HCT116 (cell line): ENCODE measurements around the gene KAT6B. TPM values are rescaled to one million over a fixed set of nuclear protein-coding genes. Genes with fewer than 3 reads are reported as not detected.

Experiments
- ATAC-seq: fragments of 200-7000 bp; cut with Tn5 transposase; 2 replicates; pipeline ENCODE4 v1.9.1; 2020; ENCODE audit warnings: mild to moderate bottlenecking, moderate library complexity
- Bru-seq: library from RNA; stranded (reverse); fragments of 400-500 nt; gene quantifications from one replicate; lab custom pipeline; 2021; lab: Mats Ljungman, UMichigan
- BruChase-seq, 2 experiments: library from RNA; stranded (reverse); fragments of 400-500 nt; gene quantifications; one replicate each; lab custom pipeline; 2021; lab: Mats Ljungman, UMichigan
- BruUV-seq: library from RNA; stranded (reverse); fragments of 400-500 nt; replicated peaks from 2 replicates; lab custom pipeline; 2021; lab: Mats Ljungman, UMichigan
- CTCF ChIA-PET: fragments of 300-600 bp; sonication (Branson Sonifier 250); formaldehyde crosslinking; loops from one replicate; lab custom pipeline; 2021; ENCODE audit warnings: antibody characterized with exemption; lab: Charles Lee
- POLR2A ChIA-PET: fragments of 300-600, 350-600 bp; sonication (Branson Sonifier 250); formaldehyde crosslinking; loops from one replicate; lab custom pipeline; 2021; ENCODE audit warnings: antibody characterized with exemption; lab: Charles Lee
- RAD21 ChIA-PET, 2 experiments: fragments of 300-600 bp; sonication (Branson Sonifier 250); formaldehyde crosslinking; loops; one replicate each; lab custom pipeline; 2023; ENCODE audit warnings: low total read pairs in 2 of 2; ENCODE audit not compliant: uncharacterized antibody in 2 of 2, unreplicated experiment in 2 of 2, low non-redundant PET in 1 of 2; lab: Charles Lee
- DNase-seq: peaks from one replicate; pipeline ENCODE4 v3.0.0-alpha.2; 2010; ENCODE audit warnings: low read depth, low spot score
- H2AFZ ChIP-seq: fragments of 200-600 bp; shearing (Covaris generic), sonication (generic); 2 replicates; pipeline ENCODE4 v1.6.1; 2017; ENCODE audit warnings: low read depth, mixed run types, mixed read lengths, antibody characterized with exemption, low read length; ENCODE audit not compliant: poor library complexity, severe bottlenecking
- H3K27ac ChIP-seq: 2 replicates; pipeline ENCODE4 v1.5.1; 2012; ENCODE audit warnings: low read depth, low read length
- H3K27me3 ChIP-seq: fragments of 200-600 bp; sonication (generic); 2 replicates; pipeline ENCODE4 v1.6.1; 2016; ENCODE audit warnings: mixed run types, low read length, mixed read lengths; ENCODE audit not compliant: insufficient read depth
- H3K36me3 ChIP-seq, 2 experiments: fragments of 200-500 bp in 1 of 2; fragments of 200-600 bp in 1 of 2; sonication (Bioruptor generic) in 1 of 2; sonication (generic) in 1 of 2; 2 replicates each; pipeline versions ENCODE4 v1.5.1 to v1.6.1; 2014 to 2016; ENCODE audit warnings: low read length in 2 of 2, inconsistent platforms in 1 of 2, mixed read lengths in 1 of 2, mixed run types in 1 of 2; ENCODE audit not compliant: insufficient read depth in 2 of 2, control insufficient read depth in 1 of 2
- H3K4me1 ChIP-seq, 2 experiments: fragments of 200-600 bp in 1 of 2; sonication (generic) in 1 of 2; 2 replicates each; pipeline versions ENCODE4 v1.5.1 to v1.6.1; 2012 to 2017; ENCODE audit warnings: low read length in 2 of 2, inconsistent platforms in 1 of 2, mild to moderate bottlenecking in 1 of 2, mixed read lengths in 1 of 2, mixed run types in 1 of 2, moderate library complexity in 1 of 2; ENCODE audit not compliant: insufficient read depth in 2 of 2, control insufficient read depth in 1 of 2
- H3K4me2 ChIP-seq: fragments of 200-600 bp; sonication (generic); 2 replicates; pipeline ENCODE4 v1.6.1; 2017; ENCODE audit warnings: mixed run types, low read length, mixed read lengths
- H3K4me3 ChIP-seq, 2 experiments: fragments of 200-600 bp in 1 of 2; sonication (generic) in 1 of 2; replicated peaks in 1 of 2; 2 replicates each; pipeline ENCODE4 v1.5.1; 2011 to 2016; ENCODE audit warnings: low read length in 2 of 2, control low read depth in 1 of 2, low read depth in 1 of 2, mild to moderate bottlenecking in 1 of 2, mixed read lengths in 1 of 2, mixed run types in 1 of 2
- H3K79me2 ChIP-seq: fragments of 200-600 bp; sonication (generic); 2 replicates; pipeline ENCODE4 v1.6.1; 2017; ENCODE audit warnings: mild to moderate bottlenecking, mixed run types, low read length, moderate library complexity, mixed read lengths; ENCODE audit not compliant: insufficient read depth
- H3K9ac ChIP-seq: fragments of 200-600 bp; sonication (generic); 2 replicates; pipeline ENCODE4 v1.6.1; 2016; ENCODE audit warnings: low read length, mixed read lengths
- H3K9me2 ChIP-seq: fragments of 200-600 bp; sonication (generic), shearing (Covaris generic); 2 replicates; pipeline ENCODE4 v1.6.1; 2017; ENCODE audit warnings: mixed run types, mild to moderate bottlenecking, moderate library complexity; ENCODE audit not compliant: insufficient read depth
- H3K9me3 ChIP-seq, 2 experiments: fragments of 200-500 bp in 1 of 2; fragments of 200-600 bp in 1 of 2; sonication (Bioruptor generic) in 1 of 2; sonication (generic) in 1 of 2; 2 replicates each; pipeline ENCODE4 v1.6.1; 2014 to 2017; ENCODE audit warnings: low read length in 2 of 2, mixed read lengths in 2 of 2, inconsistent platforms in 1 of 2, low read depth in 1 of 2, mild to moderate bottlenecking in 1 of 2, mixed run types in 1 of 2, moderate library complexity in 1 of 2; ENCODE audit not compliant: control insufficient read depth in 1 of 2, insufficient read depth in 1 of 2
- H4K20me1 ChIP-seq: fragments of 200-600 bp; sonication (generic), shearing (Covaris generic); 2 replicates; pipeline ENCODE4 v1.6.1; 2017; ENCODE audit warnings: mixed run types, mild to moderate bottlenecking, moderate library complexity; ENCODE audit not compliant: insufficient read depth
- CBX3 ChIP-seq: IDR thresholded peaks from 2 replicates; pipeline ENCODE4 v1.6.1; 2012; ENCODE audit warnings: low read depth
- EGR1 ChIP-seq: IDR thresholded peaks from 2 replicates; pipeline ENCODE4 v1.6.1; 2012; ENCODE audit warnings: low read depth
- EZH2 ChIP-seq: fragments of 200-600 bp; sonication (generic); IDR thresholded peaks from 2 replicates; pipeline ENCODE4 v1.6.1; 2017; ENCODE audit warnings: antibody characterized with exemption, mixed run types
- FOSL1 ChIP-seq: IDR thresholded peaks from 2 replicates; pipeline ENCODE4 v1.6.1; 2012; ENCODE audit warnings: low read depth
- POLR2A ChIP-seq: IDR thresholded peaks from 2 replicates; pipeline ENCODE4 v1.7.0; 2011; ENCODE audit warnings: borderline replicate concordance; ENCODE audit not compliant: insufficient read depth, insufficient read length; ENCODE audit errors: extremely low read depth
- RAD21 ChIP-seq: IDR thresholded peaks from 2 replicates; pipeline ENCODE4 v1.6.1; 2012; ENCODE audit warnings: low read depth, mild to moderate bottlenecking
- SIN3A ChIP-seq: IDR thresholded peaks from 2 replicates; pipeline ENCODE4 v1.6.1; 2012; ENCODE audit warnings: low read depth
- SP1 ChIP-seq: IDR thresholded peaks from 2 replicates; pipeline ENCODE4 v1.6.1; 2012; ENCODE audit warnings: low read depth
- SRF ChIP-seq: IDR thresholded peaks from 2 replicates; pipeline ENCODE4 v1.6.1; 2012; ENCODE audit warnings: low read depth
- YY1 ChIP-seq: IDR thresholded peaks from 2 replicates; pipeline ENCODE4 v1.6.1; 2011; ENCODE audit warnings: low read length, low read depth, moderate library complexity, mild to moderate bottlenecking; ENCODE audit not compliant: insufficient replicate concordance; ENCODE audit errors: extremely low read depth
- ZFX ChIP-seq: fragments of 450-650 bp; IDR thresholded peaks from 2 replicates; pipeline ENCODE4 v1.6.1; 2017
- intact Hi-C: fragments of 100-400 bp; cut with micrococcal nuclease; formaldehyde crosslinking; loops from 2 replicates; pipeline ENCODE4 v1.10.0; 2022
- long read RNA-seq: library from polyadenylated mRNA; unstranded; transcript quantifications from one replicate; pipeline ENCODE4 v2.0.0, GENCODE V29; 2021; ENCODE audit not compliant: unreplicated experiment
- polyA plus RNA-seq: library from polyadenylated mRNA; unstranded; fragments of >200 nt; gene quantifications from 2 replicates; pipeline ENCODE4 v1.2.1, GENCODE V29; 2012; ENCODE audit warnings: missing spikeins
- total RNA-seq: library from RNA; stranded (reverse); gene quantifications from one replicate; pipeline ENCODE4 v1.2.1, GENCODE V29; 2021; ENCODE audit not compliant: unreplicated experiment
- TF ChIP-seq, protein P1 (sequence below): IDR thresholded peaks from 2 replicates; pipeline ENCODE4 v1.6.1; 2012; ENCODE audit warnings: low read depth
- TF ChIP-seq, protein P2 (sequence below), 3 experiments: fragments of 200-600 bp in 1 of 3; sonication (generic) in 1 of 3; IDR thresholded peaks in 2 of 3; conservative IDR thresholded peaks in 1 of 3; 2 replicates each; pipeline ENCODE4 v1.5.1; 2012 to 2017; ENCODE audit warnings: low read depth in 2 of 3, low read length in 2 of 3, antibody characterized with exemption in 1 of 3, borderline replicate concordance in 1 of 3, control low read depth in 1 of 3, mild to moderate bottlenecking in 1 of 3, mixed read lengths in 1 of 3, mixed run types in 1 of 3, moderate library complexity in 1 of 3; ENCODE audit not compliant: insufficient read depth in 1 of 3
- TF ChIP-seq, protein P3 (sequence below): IDR thresholded peaks from 2 replicates; pipeline ENCODE4 v1.6.1; 2012
- TF ChIP-seq, protein P4 (sequence below): IDR thresholded peaks from 2 replicates; pipeline ENCODE4 v1.6.1; 2011; ENCODE audit warnings: mild to moderate bottlenecking, low read length, moderate library complexity; ENCODE audit not compliant: insufficient replicate concordance; ENCODE audit errors: extremely low read depth
- TF ChIP-seq, protein P5 (sequence below): IDR thresholded peaks from 2 replicates; pipeline ENCODE4 v1.6.1; 2012

The KAT6B gene
- total RNA-seq (17.8 TPM), Bru-seq, nascent RNA (percentile 73 among the genes with signal in this experiment), BruChase-seq, experiment 1, labeled RNA remaining after a 6-hour chase (percentile 53 among the genes with signal in this experiment), BruChase-seq, experiment 2, labeled RNA remaining after a 2-hour chase (percentile 61 among the genes with signal in this experiment)
- polyA plus RNA-seq: 7.1 and 7.7 TPM in 2 replicates
- long read RNA-seq, partial matches to known transcripts: 9 of 19 reads
- long read RNA-seq, other reads (novel, unspliced or antisense): 7 of 19 reads

DNA sequence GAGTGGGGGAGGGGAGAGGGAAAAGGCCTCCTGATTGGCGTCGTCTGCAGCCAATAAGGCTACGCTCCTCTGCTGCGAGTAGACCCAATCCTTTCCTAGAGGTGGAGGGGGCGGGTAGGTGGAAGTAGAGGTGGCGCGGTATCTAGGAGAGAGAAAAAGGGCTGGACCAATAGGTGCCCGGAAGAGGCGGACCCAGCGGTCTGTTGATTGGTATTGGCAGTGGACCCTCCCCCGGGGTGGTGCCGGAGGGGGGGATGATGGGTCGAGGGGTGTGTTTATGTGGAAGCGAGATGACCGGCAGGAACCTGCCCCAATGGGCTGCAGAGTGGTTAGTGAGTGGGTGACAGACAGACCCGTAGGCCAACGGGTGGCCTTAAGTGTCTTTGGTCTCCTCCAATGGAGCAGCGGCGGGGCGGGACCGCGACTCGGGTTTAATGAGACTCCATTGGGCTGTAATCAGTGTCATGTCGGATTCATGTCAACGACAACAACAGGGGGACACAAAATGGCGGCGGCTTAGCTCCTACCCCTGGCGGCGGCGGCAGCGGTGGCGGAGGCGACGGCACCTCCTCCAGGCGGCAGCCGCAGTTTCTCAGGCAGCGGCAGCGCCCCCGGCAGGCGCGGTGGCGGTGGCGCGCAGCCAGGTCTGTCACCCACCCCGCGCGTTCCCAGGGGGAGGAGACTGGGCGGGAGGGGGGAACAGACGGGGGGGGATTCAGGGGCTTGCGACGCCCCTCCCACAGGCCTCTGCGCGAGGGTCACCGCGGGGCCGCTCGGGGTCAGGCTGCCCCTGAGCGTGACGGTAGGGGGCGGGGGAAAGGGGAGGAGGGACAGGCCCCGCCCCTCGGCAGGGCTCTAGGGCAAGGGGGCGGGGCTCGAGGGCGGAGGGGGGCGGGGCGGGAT lies at the start of gene KAT6B:
Gene KAT6B, plus strand, starts transcription at position 459 of the 903 bp plus-strand sequence. CDS start 16,258 bp downstream, outside the sequence.
- Histone ChIP-seq H3K9me2 (no peaks in the 10 kb centered on the region), H2AFZ (no peak within 1 kb of the TSS), H4K20me1 (no peaks in the 10 kb centered on the region), H3K27ac (peak within 1 kb of the TSS; percentile 91), H3K27me3 (no peaks in the 10 kb centered on the region), H3K4me3 (peak within 1 kb of the TSS; percentile 84 to 88), H3K79me2 (peaks cover 14% of the 10 kb centered on the region), H3K9ac (peak within 1 kb of the TSS; percentile 79), H3K4me1 (peaks cover 15 to 22% of the 10 kb centered on the region in 2 experiments), H3K4me2 (peak within 1 kb of the TSS; percentile 98), H3K9me3 (no peaks in the 10 kb centered on the region), H3K36me3 (no peaks in the 10 kb centered on the region)
- RAD21 ChIA-PET: interaction anchor here (0.6 to 1.0 kb wide), 5 partner anchors 22 to 585 kb away, joined by 3 to 5 read pairs (median 3); no protein-coding TSS in a partner anchor
- no TSS peak for BruUV-seq
- intact Hi-C loops: no loop called here
- ATAC-seq (peak; percentile 89), DNase-seq (peak; percentile 100)
- CTCF ChIA-PET: interaction anchor here (0.7 to 0.9 kb wide), 2 partner anchors 15 to 409 kb away, joined by 3 read pairs; partner anchors contain the start of gene COMTD1
- POLR2A ChIA-PET: interaction anchor here (0.5 to 0.6 kb wide), 4 partner anchors 26 to 462 kb away, joined by 3 to 5 read pairs (median 3); no protein-coding TSS in a partner anchor
- TF ChIP-seq RAD21: peak; percentile 6; the same call in 1 of the 2 replicates
- TF ChIP-seq POLR2A: no peak
- TF ChIP-seq, protein P1, sequence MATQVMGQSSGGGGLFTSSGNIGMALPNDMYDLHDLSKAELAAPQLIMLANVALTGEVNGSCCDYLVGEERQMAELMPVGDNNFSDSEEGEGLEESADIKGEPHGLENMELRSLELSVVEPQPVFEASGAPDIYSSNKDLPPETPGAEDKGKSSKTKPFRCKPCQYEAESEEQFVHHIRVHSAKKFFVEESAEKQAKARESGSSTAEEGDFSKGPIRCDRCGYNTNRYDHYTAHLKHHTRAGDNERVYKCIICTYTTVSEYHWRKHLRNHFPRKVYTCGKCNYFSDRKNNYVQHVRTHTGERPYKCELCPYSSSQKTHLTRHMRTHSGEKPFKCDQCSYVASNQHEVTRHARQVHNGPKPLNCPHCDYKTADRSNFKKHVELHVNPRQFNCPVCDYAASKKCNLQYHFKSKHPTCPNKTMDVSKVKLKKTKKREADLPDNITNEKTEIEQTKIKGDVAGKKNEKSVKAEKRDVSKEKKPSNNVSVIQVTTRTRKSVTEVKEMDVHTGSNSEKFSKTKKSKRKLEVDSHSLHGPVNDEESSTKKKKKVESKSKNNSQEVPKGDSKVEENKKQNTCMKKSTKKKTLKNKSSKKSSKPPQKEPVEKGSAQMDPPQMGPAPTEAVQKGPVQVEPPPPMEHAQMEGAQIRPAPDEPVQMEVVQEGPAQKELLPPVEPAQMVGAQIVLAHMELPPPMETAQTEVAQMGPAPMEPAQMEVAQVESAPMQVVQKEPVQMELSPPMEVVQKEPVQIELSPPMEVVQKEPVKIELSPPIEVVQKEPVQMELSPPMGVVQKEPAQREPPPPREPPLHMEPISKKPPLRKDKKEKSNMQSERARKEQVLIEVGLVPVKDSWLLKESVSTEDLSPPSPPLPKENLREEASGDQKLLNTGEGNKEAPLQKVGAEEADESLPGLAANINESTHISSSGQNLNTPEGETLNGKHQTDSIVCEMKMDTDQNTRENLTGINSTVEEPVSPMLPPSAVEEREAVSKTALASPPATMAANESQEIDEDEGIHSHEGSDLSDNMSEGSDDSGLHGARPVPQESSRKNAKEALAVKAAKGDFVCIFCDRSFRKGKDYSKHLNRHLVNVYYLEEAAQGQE: no peak
- TF ChIP-seq FOSL1: no peak
- TF ChIP-seq, protein P2, sequence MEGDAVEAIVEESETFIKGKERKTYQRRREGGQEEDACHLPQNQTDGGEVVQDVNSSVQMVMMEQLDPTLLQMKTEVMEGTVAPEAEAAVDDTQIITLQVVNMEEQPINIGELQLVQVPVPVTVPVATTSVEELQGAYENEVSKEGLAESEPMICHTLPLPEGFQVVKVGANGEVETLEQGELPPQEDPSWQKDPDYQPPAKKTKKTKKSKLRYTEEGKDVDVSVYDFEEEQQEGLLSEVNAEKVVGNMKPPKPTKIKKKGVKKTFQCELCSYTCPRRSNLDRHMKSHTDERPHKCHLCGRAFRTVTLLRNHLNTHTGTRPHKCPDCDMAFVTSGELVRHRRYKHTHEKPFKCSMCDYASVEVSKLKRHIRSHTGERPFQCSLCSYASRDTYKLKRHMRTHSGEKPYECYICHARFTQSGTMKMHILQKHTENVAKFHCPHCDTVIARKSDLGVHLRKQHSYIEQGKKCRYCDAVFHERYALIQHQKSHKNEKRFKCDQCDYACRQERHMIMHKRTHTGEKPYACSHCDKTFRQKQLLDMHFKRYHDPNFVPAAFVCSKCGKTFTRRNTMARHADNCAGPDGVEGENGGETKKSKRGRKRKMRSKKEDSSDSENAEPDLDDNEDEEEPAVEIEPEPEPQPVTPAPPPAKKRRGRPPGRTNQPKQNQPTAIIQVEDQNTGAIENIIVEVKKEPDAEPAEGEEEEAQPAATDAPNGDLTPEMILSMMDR (IDR thresholded peaks at IDR 0.05 in 2 of 3, conservative IDR thresholded peaks at IDR 0.05 in 1 of 3; ENCODE audit: borderline replicate concordance in 1 of 3, insufficient read depth in 1 of 3, low read depth in 2 of 3, low read length in 2 of 3): peak in 2 of 3 experiments; percentile 22 to 30; a peak in 3 of 6 replicates
- TF ChIP-seq CBX3: no peak
- TF ChIP-seq, protein P3, sequence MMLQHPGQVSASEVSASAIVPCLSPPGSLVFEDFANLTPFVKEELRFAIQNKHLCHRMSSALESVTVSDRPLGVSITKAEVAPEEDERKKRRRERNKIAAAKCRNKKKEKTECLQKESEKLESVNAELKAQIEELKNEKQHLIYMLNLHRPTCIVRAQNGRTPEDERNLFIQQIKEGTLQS: no peak
- TF ChIP-seq EGR1: peak; percentile 44; the same call in 1 of the 2 replicates
- TF ChIP-seq, protein P4, sequence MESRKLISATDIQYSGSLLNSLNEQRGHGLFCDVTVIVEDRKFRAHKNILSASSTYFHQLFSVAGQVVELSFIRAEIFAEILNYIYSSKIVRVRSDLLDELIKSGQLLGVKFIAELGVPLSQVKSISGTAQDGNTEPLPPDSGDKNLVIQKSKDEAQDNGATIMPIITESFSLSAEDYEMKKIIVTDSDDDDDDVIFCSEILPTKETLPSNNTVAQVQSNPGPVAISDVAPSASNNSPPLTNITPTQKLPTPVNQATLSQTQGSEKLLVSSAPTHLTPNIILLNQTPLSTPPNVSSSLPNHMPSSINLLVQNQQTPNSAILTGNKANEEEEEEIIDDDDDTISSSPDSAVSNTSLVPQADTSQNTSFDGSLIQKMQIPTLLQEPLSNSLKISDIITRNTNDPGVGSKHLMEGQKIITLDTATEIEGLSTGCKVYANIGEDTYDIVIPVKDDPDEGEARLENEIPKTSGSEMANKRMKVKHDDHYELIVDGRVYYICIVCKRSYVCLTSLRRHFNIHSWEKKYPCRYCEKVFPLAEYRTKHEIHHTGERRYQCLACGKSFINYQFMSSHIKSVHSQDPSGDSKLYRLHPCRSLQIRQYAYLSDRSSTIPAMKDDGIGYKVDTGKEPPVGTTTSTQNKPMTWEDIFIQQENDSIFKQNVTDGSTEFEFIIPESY: no peak
- TF ChIP-seq EZH2: no peak
- TF ChIP-seq SP1: peak; percentile 99
- TF ChIP-seq SRF: no peak; the same call in 1 of the 2 replicates
- TF ChIP-seq, protein P5, sequence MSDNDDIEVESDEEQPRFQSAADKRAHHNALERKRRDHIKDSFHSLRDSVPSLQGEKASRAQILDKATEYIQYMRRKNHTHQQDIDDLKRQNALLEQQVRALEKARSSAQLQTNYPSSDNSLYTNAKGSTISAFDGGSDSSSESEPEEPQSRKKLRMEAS: no peak
- TF ChIP-seq ZFX: no peak
- TF ChIP-seq YY1: peak; percentile 88
- TF ChIP-seq SIN3A: no peak
